Measurements from ENCODE around the gene LIMS3. TPM values are rescaled to one million over a fixed set of nuclear protein-coding genes. Genes with fewer than 3 reads are reported as not detected.

Gene LIMS3, protein sequence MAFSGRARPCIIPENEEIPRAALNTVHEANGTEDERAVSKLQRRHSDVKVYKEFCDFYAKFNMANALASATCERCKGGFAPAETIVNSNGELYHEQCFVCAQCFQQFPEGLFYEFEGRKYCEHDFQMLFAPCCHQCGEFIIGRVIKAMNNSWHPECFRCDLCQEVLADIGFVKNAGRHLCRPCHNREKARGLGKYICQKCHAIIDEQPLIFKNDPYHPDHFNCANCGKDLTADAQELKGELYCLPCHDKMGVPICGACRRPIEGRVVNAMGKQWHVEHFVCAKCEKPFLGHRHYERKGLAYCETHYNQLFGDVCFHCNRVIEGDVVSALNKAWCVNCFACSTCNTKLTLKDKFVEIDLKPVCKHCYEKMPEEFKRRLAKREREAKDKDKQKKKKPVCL
- total RNA-seq, result 0.78 and 2.1 TPM in 2 replicates

DNA sequence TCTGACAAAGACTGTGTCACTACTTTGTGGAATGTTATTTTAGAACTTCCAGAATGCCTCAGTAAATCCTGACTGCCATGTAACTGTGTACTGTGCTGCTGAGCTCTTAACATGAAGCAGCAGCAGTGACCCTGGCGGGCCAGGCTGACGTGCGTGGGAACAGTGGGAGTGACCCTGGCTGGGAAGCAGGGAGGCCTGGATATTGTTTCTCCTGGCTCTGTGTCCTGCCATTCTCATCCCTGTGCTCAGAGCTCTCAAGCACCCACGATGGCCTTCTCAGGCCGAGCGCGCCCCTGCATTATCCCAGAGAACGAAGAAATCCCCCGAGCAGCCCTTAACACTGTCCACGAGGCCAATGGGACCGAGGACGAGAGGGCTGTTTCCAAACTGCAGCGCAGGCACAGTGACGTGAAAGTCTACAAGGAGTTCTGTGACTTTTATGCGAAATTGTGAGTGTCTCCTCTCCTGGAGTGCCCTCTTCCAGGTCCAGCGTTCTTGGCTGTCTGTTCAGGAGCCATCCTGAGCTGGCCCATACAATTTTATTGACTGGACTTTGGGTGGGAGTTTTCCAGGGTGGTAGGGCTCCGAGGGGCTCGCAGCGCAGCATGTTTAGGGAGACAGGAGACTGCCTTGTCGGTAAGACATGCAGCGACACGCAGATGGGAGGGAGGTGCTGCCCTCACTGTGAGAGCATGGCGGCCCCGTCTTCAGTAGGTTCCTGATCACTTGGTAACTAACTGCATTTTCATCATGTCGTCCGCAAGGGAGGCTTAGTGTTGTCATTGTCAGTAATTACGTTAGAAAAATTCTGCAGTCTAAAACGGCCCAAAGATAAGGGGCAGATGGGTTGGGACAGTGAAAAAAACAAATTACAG, at the start of gene LIMS3:
LIMS3 (plus strand) TSS at position 227 of the 875 bp plus-strand sequence; CDS start at position 268, 41 bp downstream.

Other genes starting within 250 kb of the LIMS3 start
- gene RGPD5, start 104.4 kb upstream of the LIMS3 start, total RNA-seq, result 55.9 and 61.6 TPM in 2 replicates
- 72.8 and 165 TPM in 2 replicates for gene MALL, start 217.1 kb downstream of the LIMS3 start, total RNA-seq